GM19240 (cell line): ENCODE data around the gene UBR3.

Source experiments
- DNase-seq: peaks from one replicate; pipeline ENCODE4 v3.0.0; 2011; ENCODE audit warnings: low spot score; ENCODE audit not compliant: insufficient read length

The UBR3 gene

DNA sequence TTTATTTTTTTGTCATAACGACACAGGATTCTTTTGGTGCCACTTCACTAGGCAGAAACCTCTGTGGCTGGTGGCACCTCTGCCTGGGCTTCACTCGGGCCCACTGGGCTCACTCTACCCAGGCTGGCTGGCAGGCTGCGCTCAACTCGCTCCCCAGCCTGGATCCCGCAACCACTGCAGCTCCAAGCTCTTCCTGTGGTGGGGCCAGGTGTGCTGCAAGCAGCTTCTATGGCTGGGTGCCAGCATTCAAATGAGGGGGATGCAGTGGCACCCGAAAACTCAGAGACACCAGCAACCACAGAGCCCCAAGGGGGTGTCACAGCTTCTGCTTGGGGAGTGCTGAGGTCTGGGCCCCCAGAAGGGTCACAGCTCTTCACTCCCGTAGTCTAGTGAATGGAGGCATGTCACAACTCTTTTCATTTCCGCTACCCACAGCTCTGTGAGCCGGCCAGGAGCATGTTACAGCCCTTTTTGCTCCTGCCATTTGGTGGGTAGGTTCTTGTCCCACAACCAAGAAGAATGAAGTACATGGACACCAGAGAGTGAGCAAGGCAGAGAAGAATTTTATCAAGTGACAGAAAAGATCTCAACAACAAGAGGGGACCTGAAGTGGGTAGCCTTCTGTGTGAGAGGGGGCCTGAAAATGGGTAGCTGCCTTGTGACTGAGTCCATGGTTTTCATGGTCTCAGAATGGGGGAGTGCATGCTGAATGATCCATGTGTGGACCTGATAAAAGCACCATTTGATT lies 170.1 kb downstream of the UBR3 start:
- no peak for DNase-seq

DNA sequence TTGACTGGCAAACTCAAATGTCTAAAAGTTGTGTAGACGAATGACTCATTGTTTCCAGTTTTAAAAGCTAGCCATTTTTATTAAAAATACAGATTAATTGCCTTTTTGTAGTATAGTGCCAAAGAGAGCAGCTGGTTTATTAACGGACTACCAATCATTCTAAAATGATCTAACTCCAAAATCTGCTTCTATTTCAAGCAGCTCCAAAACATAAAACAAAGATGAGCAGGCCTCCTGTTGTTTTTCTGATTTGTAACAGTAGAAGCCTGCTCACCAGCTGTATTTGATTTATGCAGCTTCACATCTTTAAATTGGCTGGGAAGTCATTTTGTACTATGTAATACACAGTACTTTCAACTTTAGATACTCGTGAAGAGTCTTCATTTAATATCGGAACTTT lies 171.8 kb downstream of the UBR3 start:
- no peak for DNase-seq

DNA sequence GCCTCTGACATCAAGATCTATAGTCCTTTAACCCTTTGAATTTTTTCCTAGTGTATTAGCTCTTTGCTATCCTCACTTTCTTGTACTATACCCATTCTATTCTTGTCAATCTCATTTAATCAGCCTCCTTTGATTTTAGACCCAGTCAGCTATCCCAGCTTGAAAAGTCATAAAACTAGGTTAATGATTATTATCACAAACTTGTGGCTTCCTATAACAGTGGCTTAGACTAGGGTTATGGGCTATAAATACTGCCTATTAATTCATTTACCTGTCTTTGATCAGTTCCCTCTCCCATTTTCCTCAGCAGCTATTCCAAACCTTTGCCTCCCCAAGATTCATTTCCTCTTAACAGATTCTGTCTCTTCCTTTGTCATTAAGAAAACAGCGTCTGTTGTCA lies 174.8 kb downstream of the UBR3 start:
- DNase-seq = no peak

DNA sequence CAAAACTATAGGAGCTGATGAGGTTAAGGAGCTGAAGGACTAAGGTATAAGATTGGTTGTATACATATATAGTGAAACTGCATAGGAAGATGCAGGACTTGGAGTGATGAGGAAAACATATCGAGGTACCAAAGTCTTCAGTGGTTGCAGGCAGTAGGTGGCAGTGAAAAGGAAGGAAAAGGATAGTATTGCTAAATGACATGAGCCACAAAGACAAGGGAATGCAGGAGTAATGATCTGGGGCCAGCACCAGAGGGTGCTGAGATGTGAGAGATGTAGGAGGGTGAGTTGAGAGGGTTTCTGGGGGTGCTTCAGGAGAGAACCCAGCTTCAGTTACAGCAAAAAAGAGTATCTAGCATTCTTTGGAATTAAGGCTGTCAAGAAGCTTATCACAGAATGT lies 178.4 kb downstream of the UBR3 start:
- DNase-seq = no peak

DNA sequence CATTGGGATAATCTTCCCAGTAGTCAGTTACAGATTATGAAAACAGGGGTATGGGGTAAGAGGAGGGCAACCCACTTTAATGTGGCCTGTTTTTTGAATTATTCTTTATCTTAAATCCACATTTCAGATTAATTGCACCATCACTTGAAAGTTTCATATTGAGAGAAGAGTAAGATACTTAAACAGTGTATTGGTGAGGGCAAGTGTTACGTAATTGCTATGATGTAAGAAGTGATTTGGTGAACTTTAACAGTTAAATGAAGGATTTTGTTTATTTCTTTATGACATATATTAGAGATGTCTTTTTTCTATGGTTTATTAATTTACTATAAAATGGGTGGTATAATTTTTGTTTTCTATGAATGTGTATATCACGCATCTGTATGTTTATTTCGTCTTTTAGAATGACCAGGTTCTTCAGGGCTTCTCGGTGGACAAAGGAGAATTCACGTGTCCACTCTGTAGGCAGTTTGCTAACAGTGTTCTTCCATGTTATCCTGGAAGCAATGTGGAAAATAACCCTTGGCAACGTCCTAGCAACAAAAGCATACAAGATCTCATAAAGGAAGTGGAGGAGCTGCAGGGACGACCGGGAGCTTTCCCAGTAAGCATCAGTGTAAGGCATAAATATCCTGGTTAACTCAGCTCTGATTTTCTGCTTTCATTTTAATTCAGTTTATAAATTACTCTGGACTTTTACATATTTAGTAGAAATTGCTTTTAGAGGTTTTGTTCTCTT lies 179.5 kb downstream of the UBR3 start:
- no peak for DNase-seq

DNA sequence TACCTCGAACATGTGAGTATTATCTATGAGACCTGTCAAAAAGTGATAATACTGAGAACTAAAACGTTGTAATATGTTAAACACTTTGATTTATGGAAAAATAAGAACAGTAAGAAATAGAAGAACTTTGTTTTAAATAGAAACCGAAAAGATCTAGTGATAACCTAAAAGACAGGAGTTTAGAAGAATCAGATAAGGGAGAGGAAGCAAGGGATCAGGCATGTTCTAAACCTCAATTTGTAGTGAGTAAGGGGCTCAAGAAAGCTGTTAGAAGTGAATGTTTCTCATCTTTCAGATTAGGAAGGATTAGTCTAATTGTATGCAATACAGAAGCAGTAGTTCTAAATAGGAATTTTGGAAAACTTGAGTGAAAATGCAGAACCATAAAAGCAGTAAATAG lies 182.0 kb downstream of the UBR3 start:
- DNase-seq = no peak

DNA sequence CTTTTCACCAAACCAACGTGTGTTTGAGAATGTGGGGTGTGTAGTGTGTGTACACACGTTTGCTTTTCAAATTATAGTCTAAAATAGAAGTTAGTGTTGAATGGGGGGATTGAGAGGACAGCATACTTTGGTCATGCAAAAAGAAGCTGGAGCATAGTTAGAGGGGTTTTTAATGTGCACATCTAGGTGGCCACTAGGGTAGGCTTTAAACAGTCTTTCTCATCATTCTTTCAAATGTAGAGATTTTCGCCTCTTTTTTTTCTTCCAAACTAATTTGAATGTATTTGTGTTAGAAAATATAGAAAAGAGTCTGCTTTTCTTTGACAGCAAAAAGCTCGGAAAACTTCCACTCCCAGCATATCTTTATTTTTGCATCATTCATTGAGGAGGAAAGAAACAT lies 185.5 kb downstream of the UBR3 start:
- no peak for DNase-seq

DNA sequence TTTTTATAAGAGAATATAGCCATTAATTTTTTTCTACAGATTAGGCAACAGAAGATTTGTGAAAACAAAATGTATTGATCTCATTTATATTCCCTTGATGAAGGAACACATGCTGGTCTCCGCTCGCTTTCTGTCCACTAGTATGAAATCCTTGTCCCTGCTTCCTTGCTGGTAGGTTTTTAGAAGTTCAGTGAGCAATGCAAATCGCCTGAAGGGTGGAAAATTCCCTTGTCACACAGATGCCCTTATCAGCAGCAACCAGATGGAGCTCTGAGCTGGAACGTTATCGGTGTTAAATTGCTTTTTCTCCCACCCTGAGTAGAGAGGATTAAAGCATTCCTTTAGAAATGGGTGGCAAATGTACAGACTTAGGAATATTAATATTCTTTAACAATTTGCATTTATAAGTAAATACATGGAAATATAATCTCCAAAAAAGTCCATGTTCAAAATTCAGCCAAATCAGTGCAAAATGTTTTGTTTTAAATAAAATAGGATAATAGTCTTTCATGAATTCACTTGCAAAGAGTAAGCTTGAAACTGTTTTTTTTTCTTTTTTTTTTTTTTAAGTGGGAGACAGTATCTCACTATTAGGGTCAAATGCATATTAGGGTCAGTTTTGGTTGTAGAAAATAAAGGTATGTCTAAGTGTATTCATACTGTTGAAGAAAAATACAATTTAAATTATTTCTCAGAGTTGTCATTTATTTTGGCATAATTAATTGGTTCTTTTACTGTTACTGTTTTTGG lies 186.7 kb downstream of the UBR3 start:
- no peak for DNase-seq

DNA sequence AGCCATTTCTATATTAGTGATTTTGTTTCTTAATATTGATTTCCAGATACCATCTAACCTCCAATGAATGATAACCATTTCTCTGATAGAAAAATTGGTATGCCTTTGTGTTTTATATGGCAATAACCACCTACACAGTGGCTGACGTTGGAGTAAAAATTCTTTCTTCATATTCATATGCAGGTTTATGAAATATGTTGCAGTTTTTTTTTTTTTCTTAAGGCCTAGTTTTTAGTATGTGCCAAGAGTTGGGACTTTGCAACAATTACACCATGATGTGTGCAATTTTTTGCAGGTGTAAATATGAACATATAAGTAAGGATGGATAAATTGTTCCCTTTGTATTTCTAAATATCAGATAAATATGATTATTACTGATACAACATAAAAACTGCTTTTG lies 187.5 kb downstream of the UBR3 start:
- no peak for DNase-seq

DNA sequence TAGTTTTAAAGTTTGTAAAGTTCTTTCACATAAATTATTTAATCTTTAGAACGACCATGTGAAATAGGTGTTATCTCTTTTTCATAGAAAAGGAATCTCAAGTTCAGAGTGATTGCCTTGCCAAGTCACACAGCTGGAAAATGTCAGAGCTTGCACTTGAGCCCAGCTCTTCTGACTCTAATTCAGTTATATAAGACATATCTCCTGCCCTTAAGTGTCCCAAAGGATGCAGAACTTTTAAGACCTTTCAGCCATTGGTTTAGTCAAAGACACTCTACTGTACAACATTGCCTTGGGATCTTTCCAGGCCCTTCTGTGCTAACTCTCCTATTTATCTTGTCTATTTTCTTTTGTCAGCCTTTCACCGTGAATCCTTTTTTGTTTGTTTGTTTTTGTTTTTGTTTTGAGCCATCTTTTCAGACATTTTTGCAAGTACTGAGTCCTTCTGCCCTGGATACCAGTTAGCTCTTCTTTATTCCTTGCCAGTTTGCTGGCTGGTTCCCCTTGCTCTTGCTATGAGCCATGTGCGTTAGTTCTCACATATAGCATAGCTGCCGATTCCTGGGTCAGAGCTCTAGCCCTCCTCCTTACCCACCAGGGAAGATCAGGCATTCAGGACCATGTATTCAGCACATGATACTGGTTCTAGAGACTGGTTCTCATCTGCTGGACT lies 190.7 kb downstream of the UBR3 start:
- DNase-seq = no peak

DNA sequence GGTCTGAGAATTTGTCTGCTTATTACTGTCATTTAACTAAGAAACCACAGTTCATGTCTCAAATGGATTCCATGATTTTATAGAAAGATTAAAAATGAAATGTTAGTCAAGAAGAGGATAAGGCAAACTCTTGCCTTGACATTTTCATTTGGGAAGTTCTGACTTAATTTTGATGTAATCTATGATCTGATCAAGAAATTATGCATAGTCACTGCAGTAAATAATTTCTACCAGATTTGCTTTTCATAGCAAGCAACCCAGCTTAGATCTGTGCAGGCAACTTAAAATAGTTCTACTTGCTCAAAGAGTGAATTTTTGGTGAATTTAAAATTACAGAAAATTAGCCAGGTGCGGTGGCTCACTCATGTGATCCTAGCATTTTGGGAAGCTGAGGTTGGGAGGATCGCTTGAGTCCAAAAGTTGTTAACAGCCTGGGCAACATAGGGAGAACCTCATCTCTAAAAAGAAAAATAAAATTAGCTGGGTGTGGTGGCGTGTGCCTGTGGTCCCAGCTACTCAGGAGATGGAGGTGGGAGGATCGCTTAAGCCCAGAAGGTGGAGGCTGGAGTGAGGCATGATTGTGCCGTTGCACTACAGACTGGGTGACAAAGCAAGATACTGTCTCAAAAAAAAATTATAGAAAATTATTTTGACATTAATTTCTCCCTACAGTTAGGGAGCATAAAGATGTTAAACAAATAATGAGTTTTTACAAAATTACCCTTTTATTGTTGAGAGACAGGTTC lies 192.0 kb downstream of the UBR3 start:
- DNase-seq = no peak

DNA sequence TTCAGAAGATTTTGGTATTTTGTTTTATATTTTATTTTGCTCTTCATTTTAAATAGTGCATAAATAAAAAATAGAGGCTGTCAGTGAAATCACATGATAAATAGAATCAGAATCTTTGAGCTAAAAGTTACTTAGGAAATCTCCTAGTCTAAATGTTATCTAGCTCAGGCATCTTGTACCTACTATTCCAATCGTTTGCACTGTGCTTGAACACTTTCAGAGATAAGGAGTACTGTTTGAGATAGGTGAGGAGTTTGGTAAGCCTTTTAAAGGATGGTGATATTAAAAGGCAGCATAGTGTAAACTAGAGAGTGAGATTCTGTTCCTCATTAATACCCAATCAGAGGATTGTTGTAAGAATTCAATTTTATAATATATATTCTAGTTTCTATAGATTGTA lies 193.5 kb downstream of the UBR3 start:
- no peak for DNase-seq

DNA sequence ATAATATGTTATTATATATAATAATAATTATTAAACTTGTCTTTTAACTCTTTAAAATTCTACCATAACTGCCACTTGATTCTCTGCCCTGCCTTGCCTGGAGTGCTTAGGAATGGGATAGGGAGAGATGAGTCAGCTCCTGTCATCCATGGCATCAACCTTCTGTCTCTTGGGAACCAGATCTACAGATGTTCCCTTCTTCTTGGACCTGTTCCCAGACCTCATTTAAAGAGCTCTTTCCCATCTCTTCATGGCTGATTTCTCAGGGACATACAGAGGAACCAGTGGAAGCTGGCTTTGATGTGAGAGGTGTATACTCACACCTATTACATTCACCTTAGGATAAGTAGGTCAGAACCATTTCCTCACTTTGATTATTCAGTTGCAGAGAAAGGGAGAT lies 195.4 kb downstream of the UBR3 start:
- DNase-seq = no peak

DNA sequence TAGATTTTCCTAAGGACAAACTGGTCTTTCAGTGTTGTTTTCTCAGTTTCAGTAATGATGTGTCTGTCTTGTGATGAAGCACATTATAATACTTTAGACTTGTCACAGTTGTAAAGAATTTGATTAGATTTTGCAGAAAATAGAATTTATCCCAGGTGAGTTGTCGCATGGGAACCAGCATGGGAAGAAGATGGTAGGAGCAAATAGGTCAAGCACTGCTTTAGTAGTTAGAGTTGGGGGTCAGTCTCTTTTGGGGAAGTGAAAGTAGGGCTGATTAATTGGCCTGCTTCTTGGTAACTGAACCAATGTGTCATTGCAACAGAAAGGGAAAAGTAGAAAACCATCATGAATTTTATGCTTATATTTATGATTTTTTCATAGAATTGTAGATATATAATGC lies 197.5 kb downstream of the UBR3 start:
- DNase-seq = no peak

DNA sequence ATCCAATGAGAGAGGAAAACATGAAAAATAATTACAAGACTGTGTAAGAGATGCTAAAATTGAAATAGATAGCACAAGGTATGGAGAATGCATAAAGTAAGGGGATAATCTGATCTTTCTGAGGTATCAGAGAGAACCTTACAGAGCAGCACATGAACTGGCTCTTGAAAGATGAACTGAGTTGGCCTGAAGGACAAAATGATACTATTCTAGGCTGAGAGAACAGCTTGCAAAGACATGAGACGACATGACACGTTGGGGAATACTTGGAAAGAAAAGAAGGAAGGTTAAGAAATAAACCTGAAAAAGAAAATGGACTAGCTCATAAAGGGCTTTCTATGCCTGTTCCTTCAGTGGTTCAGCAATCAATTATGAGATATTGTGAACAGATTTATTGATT lies 198.0 kb downstream of the UBR3 start:
- no peak for DNase-seq

DNA sequence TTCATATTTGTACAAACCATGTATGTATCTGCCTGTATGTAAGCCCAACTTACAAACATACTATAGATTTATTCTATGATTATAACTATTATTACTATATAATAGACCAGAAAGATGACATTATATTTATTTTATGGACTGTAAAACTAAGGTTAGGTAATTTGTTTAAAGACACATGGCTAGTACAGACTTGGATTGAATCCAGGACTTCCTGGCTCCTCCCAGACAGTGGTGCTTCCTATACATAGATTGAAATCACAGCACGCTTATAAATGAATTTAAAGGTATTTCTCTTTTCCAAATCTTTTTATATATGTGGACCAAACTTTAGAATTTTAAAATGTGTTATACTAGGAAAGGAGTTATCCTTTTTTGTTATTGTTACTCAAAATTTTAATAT lies 199.1 kb downstream of the UBR3 start:
- no peak for DNase-seq

DNA sequence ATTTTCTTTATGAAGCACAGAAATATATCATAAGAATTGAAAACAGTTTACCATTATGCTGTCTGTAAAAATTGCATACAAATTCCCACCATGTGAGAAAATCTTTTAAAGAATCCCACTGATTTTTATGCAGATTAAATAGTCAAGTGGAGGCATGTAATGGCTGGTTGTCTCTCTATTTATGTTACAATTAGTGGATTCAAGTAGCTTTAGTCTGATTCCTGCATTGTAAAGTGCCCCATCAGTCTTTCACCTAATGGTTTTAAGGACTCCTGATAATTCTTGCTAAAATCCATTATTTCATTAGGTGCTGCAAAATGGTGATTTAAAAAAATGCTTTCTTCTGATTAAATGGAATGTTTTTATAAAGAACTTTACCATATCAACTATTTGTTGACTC lies 202.3 kb downstream of the UBR3 start:
- no peak for DNase-seq

DNA sequence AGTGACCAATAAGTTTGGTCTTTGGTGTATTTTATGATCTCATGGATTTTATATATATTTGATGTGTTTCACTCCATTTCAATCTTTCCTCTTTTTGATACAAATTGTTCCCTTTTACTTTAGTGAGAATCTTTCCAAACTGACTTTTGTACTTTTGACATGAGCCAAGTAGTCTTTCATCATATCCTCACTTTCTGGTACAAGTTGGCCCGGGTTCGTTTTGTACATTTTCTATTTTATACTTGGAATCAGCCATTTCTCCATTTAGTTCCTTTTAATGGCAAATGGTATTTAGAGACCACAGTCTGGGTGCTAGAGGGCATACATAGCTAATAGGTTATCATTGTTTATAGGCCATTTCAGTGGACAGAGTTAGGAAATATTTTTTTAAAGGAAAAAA lies 202.8 kb downstream of the UBR3 start:
- no peak for DNase-seq

DNA sequence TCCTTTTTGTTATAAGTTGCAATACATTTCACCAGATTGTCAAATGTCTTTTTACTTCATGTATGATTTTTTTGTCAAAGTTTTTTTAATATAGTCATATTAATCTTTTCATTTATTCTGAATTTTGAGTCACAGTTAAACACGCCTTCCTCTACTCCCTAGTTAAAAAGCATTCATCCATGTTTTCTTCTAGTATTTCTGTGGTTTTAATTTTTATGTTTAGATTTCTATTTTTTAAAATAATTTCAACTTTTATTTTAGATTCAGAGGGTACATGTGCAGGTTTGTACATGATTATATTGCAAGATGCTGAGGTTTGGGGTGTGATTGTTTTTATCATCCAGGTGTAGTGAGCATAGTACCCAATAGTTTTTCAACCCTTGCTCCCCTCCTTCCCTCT lies 204.0 kb downstream of the UBR3 start:
- DNase-seq = no peak

DNA sequence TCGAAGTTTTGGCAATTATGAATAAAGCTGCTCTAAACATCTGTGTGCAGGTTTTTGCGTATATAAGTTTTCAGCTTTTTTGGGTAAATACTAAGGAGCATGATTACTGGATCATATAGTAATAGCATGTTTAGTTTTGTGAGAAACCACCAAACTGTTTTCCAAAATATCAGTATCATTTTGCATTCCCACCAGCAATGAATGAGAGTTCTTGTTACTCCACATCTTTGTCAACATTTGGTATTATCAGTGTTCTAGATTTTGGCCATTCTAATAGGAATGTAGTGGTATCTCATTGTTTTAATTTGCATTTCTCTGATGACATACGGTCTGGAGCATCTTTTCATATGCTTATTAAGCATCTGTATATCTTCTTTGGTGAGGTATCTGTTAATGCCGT lies 207.3 kb downstream of the UBR3 start:
- no peak for DNase-seq

DNA sequence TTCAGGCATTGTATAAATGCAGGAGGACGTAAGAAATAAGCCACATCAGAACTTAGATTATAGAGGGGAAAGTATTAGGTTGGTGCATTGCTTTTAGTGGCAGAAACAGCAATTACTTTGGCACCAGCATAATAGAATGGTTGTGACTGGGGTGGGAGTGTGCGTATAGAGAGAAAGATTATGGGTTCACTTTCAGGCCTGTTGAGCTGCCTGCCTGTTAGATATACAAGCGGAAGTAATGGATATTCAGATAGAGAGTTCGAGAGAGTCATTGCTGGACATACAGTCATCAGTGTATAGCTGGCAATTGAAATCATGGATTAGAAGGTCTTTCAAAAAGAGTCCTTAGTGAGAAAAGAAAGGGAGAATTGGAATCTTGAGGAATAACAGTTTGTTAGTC lies 211.5 kb downstream of the UBR3 start:
- DNase-seq = no peak
